UCSD-AML1 (cell line): ENCODE results near the gene SCFD1.
A peak's percentile ranks its signal among the peaks of the same experiment; 100 is the strongest.
"Not testable (repeated sequence)": the region's sequence is repeated elsewhere in the genome, so short reads cannot be mapped to it uniquely, and the experiment has no call there.

ENCODE experiments used
- DNase-seq: peaks from one replicate; lab custom pipeline; 2025; ENCODE audit not compliant: unreplicated experiment; lab: John Stamatoyannopoulos, UW

SCFD1 gene

DNA sequence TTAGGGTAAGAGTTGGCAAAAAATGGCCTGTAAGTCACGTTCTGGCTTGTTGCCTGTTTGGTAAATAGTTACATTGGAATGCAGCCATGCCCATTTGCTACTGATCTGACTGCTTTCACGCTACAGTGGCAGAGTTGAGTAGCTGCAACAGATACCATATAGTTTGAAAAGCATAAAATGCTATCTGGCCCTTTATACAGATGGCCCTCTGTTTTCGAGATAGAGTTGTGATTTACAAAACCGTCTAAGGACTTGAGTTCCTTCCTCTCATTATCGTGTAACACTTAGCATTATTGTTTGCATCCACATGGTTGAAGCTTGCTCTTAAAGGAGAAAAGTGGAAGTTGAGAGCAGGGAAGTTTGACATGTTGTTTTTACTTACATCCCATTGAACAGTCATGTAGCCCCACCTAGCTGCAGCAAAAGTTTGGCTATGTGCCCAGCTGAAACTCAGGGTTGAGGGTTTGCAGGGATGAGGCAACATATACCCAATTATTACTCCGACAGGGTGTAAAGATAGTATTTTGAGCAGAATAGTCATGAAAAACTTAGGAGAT is 11.3 kb upstream of the SCFD1 start:
- peak; percentile 50 for DNase-seq

- DNase-seq = no peak
Measured at GRCh38 chr14:30614155-30614554, 8.0 kb upstream of the SCFD1 start.

GRCh38 chr14:30620178-30620577 is 1.9 kb upstream of the SCFD1 start:
- no peak for DNase-seq

DNA sequence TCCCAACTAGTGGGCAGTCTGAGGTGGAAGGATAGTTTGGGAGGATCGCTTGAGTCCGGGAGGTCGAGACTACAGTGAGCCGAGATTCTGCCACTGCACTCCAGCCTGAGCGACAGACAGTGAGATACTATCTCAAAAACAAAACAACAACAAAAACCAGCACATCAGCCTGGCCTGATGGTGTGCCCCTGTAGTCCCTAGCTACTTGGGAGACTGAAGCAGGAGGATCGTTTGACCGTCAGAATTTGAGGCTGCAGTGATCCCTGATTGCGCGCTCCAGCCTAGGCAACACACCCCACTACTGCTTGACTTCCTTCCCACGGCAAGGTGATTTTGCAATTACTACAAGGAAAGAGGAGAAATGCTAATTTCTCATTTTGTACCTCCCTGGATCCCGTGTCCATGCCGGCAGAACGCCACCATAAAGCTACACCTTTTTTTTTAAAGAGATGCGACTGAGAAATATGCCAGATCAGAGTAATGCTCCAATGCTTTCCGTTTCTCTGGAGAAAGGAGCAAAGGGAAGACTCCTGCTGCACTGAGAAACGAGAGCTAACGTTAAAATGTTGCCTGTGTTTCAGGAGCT is 672 bp upstream of the SCFD1 start:
- no peak for DNase-seq

- DNase-seq = no peak
Measured at GRCh38 chr14:30623412-30624131, 1.5 kb downstream of the SCFD1 start.

DNA sequence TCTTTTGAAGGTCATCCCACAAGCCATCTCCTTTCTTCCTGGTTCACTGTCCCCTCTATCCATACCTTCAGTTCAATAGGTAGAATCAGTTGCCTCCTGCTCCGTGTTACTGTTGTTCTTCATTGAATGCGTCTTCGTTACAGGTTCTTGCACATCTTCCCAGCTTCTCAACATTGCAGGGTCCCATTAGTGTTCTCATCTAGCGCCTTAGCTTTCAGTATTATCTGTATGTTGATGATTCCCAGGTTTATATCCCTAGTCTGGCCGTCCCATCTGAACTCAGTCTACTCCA is 2.0 kb downstream of the SCFD1 start:
- no peak for DNase-seq

DNA sequence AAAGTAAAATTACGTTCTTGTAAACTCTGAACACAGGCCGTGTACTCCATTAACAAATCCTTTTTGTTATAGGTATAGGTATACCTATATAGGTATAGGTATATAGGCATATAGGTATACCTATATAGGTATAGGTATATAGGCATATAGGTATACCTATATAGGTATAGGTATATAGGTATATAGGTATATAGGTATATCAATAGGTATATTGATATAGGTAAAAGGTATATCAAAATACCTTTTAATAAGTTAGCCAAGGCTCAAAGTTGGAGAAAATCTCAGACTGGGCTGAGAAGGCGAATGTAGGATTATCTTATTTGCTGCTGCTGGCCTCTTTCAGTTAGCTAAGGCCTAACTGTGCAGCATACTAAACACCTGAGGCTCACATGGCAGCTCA is 3.4 kb downstream of the SCFD1 start:
- DNase-seq = no peak

GRCh38 chr14:30629432-30629831 is 7.3 kb downstream of the SCFD1 start:
- not testable (repeated sequence) for DNase-seq

DNA sequence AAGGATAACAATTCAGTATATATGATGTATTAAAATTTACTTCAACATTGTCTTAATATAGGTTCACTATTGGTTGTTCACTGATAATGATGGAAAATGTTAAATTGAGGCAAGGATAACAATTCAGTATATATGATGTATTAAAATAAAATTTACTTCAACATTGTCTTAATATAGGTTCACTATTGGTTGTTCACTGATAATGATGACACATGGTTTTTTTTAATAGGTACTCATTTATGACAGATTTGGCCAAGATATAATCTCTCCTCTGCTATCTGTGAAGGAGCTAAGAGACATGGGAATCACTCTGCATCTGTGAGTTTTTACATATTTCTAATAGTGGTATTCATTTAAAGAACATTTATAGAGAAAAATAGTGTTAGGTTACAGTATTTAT is 8.1 kb downstream of the SCFD1 start:
- DNase-seq = no peak

- DNase-seq = no peak
Measured at GRCh38 chr14:30632730-30633129, 10.6 kb downstream of the SCFD1 start.

DNA sequence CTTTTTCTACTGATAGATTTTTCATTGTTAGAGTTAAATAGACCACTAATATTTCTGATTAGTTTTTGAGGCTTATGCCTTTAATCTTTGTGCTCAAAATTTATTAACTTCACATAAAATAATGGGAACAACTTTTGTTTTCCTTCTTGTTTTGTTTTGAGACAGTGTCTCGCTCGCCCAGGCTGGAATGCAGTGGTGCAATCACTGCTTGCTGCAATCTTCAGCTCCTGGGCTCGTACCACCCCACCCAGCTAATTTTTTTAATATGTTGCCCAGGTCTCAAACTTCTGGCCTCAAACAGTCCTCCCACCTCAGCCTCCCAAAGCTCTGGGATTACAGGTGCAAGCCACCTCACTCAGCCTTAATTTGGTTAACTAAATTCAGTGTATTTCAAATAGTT is 16.8 kb downstream of the SCFD1 start:
- DNase-seq = no peak

DNA sequence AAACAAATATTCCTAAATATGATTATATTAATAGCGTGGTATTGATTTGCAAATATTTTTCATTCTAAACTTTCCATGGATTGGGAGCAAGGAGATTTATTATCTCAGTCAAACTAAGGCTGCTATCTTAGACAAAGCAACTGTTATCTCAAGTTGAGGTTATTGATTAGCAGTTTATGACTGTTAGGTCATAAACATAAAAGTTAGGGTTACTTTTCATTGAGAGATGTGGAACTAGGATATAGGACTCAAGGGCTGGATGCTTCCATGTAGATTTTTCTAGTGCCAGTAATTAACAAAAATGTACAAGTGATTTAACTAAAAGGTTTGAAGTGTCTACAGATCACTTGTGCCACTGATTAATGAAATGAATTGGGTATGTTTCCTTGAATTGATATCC is 19.1 kb downstream of the SCFD1 start:
- no peak for DNase-seq

DNA sequence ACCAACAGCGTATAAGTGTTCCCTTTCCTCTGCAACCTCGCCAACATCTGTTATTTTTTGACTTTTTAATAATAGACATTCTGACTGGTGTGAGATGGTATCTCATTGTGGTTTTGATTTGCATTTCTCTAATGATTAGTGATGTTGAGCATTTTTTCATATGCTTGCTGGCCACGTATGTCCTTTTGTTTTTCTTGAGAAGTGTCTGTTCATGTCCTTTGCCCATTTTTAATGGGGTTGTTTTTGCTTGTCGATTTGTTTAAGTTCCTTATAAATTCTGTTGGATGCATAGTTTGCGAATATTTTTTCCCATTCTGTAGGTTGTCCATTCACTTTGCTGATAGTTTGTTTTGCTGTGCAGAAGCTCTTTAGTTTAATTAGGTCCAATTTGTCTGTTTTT is 22.3 kb downstream of the SCFD1 start:
- DNase-seq = not testable (repeated sequence)

GRCh38 chr14:30645600-30645999 is 23.5 kb downstream of the SCFD1 start:
- no peak for DNase-seq

- no peak for DNase-seq
Measured at GRCh38 chr14:30648471-30648870, 26.4 kb downstream of the SCFD1 start.

GRCh38 chr14:30651937-30652336 is 29.8 kb downstream of the SCFD1 start:
- no peak for DNase-seq

DNA sequence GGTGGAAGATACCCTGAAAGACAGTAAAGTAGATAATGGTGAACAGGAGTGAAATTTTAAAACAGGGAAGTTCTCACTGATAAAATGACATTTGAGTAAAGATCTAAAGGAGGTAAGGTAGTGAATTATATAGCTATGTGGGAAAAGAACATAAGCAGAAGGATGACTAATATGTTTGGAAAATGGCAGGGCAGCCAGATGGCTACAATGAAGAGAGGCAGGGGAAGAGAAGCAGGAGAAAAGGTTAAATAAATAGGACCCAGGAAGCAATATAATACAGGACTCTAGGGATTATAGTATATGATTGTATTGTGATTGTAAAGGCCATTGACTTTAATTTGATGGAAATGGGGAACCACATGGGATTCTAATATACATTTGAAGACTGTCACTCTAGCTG is 33.0 kb downstream of the SCFD1 start:
- DNase-seq = no peak

DNA sequence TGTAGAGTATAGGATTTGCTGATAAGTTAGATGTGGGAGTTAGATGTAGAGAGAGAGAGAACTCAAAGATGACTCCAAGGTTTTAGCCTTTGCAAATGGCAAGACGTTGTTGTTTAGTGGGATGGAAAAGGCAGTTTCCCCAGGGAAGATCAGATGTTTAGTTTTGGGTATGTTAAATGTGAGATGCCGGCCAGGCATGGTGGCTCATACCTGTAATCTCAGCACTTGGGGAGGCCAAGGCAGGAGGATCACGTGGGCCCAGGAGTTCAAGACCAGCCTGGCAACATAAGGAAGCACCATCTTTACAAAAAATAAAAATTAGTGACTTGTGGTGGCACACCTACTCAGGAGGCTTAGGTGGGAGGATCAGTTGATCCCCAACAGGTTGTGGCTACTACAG is 33.5 kb downstream of the SCFD1 start:
- no peak for DNase-seq

- DNase-seq = peak; percentile 9
Measured at GRCh38 chr14:30656190-30656632, 34.1 kb downstream of the SCFD1 start.

DNA sequence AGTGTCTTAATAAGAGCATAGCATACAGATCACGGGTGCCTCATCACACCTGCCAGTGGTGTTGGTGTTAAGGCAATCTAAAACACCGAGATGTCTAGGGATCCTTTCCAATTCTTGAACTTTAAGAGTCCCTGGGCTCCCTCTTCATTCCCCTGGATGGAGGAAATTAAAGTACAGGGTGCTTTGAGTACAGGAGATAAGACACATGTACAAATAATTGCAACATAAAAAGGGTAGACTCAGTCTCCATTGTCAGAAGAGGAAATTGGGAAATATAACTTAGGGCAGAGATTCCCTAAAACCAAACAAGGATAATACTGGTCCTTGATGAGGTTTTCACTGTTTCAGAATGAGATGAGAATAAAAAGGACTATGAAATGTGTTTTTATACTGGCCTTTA is 34.9 kb downstream of the SCFD1 start:
- DNase-seq = no peak

DNA sequence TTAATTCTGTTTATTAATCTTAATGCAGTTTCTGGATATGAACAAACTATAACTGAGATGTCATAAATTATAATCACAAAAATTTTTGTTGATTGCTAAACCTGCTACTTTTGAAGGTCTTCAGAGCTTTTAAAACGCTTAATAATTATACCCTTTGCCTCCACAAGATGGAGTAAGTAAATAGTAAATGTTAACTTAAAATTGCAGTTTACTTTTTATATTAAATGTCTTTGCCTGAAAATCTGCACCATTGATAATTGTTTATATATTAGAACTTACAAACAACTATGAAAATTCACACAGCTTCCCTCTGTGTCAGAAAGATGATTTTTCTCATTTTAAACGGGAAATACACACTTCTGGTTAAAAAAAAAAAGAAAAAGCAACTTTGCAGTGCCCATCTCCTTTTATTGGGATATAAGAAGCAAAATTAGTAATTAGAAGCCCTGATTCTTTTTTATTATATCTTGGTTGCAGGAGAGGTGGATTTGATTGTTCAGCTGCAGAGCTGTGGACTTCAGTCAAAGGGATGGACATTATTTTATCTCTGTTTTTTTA is 35.6 kb downstream of the SCFD1 start:
- DNase-seq = no peak

DNA sequence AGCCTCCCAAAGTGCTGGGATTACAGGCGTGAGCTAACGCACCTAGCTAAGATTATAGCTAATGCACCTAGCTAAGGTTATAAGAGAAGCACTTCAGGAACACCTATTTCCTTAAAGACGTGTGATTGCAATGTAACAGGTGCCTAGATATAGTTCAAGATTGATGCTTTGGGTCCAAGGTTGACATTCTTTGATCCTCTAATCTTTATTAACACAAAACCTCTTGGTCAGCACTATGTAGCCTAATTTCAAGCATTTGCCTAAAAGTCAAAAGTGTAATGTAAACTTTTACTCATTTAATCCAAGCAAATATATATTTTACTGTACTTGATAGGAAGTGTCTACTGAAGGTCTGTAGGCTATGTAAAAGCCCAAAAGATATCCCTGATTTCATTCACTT is 36.5 kb downstream of the SCFD1 start:
- no peak for DNase-seq

DNA sequence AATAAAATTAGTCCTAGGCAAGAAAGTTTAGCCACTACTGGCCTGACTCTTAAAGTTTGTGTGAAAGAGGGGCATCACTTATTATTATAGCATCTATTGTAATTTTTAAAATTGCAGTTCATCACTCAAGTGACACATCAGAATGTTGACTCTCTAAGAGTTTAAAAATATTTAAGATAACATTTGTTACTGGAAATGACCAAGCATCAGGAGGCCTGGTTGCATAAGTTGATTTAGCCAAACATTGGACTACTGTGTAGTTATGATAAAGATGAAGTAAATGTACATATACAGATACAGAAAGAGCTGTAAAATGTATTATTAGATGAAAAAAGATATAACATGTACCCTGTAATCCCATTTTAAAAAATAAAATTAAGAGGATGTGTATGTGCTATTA is 47.5 kb downstream of the SCFD1 start:
- DNase-seq = no peak
